ENCODE results near the gene MARVELD1. TPM values are rescaled to one million over a fixed set of nuclear protein-coding genes. Genes with fewer than 3 reads are reported as not detected.

MARVELD1 gene
- total and polyA plus RNA-seq, 2 of the 13 experiments (the other 11 are each of a cell fraction or from before 2014, with no cell fraction given) = not detected

- peak; percentile 97 for TF ChIP-seq ZNF232 (CRISPR knock-in tag; IDR thresholded peaks at IDR 0.05; ENCODE audit: borderline replicate concordance)
- peak; percentile 97 for TF ChIP-seq ZFP36L1 (CRISPR knock-in tag; IDR thresholded peaks at IDR 0.05)
- peak; percentile 98 for TF ChIP-seq ZNF749 (CRISPR knock-in tag; IDR thresholded peaks at IDR 0.05; ENCODE audit: borderline replicate concordance)
- peak; percentile 48; the same call in 1 of the 2 replicates for TF ChIP-seq ZKSCAN8 (CRISPR knock-in tag; IDR thresholded peaks at IDR 0.05; ENCODE audit: borderline replicate concordance)
- no peak for TF ChIP-seq TCF12 (IDR thresholded peaks at IDR 0.05)
- peak; percentile 80; the same call in 1 of the 2 replicates for TF ChIP-seq TCF12 (CRISPR knock-in tag; IDR thresholded peaks at IDR 0.05)
- TF ChIP-seq GLI4 (CRISPR knock-in tag; IDR thresholded peaks at IDR 0.05; ENCODE audit: borderline replicate concordance) = no peak
- TF ChIP-seq NPAS2 (CRISPR knock-in tag; IDR thresholded peaks at IDR 0.05; ENCODE audit: borderline replicate concordance) = no peak
- peak; percentile 97 for TF ChIP-seq RNF2 (conservative IDR thresholded peaks at IDR 0.05; ENCODE audit: low read depth)
- TF ChIP-seq PLRG1 (conservative IDR thresholded peaks at IDR 0.05) = no peak
- TF ChIP-seq, protein P1, sequence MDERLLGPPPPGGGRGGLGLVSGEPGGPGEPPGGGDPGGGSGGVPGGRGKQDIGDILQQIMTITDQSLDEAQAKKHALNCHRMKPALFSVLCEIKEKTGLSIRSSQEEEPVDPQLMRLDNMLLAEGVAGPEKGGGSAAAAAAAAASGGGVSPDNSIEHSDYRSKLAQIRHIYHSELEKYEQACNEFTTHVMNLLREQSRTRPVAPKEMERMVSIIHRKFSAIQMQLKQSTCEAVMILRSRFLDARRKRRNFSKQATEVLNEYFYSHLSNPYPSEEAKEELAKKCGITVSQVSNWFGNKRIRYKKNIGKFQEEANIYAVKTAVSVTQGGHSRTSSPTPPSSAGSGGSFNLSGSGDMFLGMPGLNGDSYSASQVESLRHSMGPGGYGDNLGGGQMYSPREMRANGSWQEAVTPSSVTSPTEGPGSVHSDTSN (CRISPR knock-in tag; IDR thresholded peaks at IDR 0.05) = no peak
- peak; percentile 99 for TF ChIP-seq NFAT5 (CRISPR knock-in tag; IDR thresholded peaks at IDR 0.05)
- no peak for TF ChIP-seq LCORL (IDR thresholded peaks at IDR 0.05)
- peak; percentile 21; the same call in 1 of the 2 replicates for TF ChIP-seq LCORL (CRISPR knock-in tag; IDR thresholded peaks at IDR 0.05)
- TF ChIP-seq ZBTB25 (CRISPR knock-in tag; IDR thresholded peaks at IDR 0.05) = no peak; the same call in 1 of the 2 replicates
- TF ChIP-seq ETV5 (CRISPR knock-in tag; IDR thresholded peaks at IDR 0.05; ENCODE audit: borderline replicate concordance) = peak; percentile 63
- TF ChIP-seq ESRRA (CRISPR knock-in tag; IDR thresholded peaks at IDR 0.05; ENCODE audit: low read depth) = peak; percentile 70; the same call in 1 of the 2 replicates
- TF ChIP-seq RARG (CRISPR knock-in tag; IDR thresholded peaks at IDR 0.05; ENCODE audit: low read depth) = peak; percentile 96; the same call in 1 of the 2 replicates
- TF ChIP-seq, protein P2, sequence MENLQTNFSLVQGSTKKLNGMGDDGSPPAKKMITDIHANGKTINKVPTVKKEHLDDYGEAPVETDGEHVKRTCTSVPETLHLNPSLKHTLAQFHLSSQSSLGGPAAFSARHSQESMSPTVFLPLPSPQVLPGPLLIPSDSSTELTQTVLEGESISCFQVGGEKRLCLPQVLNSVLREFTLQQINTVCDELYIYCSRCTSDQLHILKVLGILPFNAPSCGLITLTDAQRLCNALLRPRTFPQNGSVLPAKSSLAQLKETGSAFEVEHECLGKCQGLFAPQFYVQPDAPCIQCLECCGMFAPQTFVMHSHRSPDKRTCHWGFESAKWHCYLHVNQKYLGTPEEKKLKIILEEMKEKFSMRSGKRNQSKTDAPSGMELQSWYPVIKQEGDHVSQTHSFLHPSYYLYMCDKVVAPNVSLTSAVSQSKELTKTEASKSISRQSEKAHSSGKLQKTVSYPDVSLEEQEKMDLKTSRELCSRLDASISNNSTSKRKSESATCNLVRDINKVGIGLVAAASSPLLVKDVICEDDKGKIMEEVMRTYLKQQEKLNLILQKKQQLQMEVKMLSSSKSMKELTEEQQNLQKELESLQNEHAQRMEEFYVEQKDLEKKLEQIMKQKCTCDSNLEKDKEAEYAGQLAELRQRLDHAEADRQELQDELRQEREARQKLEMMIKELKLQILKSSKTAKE (CRISPR knock-in tag; IDR thresholded peaks at IDR 0.05; ENCODE audit: borderline replicate concordance) = no peak
- TF ChIP-seq ZNF205 (CRISPR knock-in tag; IDR thresholded peaks at IDR 0.05) = no peak; the same call in 1 of the 2 replicates
These were observed 23.6 kb downstream of the MARVELD1 start, which contains the start of gene ZFYVE27 (continued) for GRCh38 chr10:97736902-97737769.

All from HepG2 (cell line).